Endothelial cell of hepatic sinusoid (primary cell): Measurements from ENCODE around the gene IQCK.

Source experiments
- in situ Hi-C: cut with HindIII; loops from 2 replicates; pipeline ENCODE4 v1.10.0; 2017; ENCODE audit warnings: low sequenced_read_pairs

IQCK gene

GRCh38 chr16:19874851-19875546, 156.9 kb downstream of the IQCK start:
- in situ Hi-C loops, result loop anchor here (5.0 to 25.0 kb wide), 2 partner anchors 43 to 163 kb away; partner anchors contain the start of genes IQCK and KNOP1

GRCh38 chr16:19875900-19876299, 157.8 kb downstream of the IQCK start:
- in situ Hi-C loops, result loop anchor here (25.0 kb wide), 1 partner anchor 164 kb away; the partner anchor contains the start of genes IQCK and KNOP1

- in situ Hi-C loops, result loop anchor here (25.0 kb wide), 1 partner anchor 164 kb away; the partner anchor contains the start of genes IQCK and KNOP1
These were observed 158.5 kb downstream of the IQCK start for GRCh38 chr16:19876501-19877059.

- in situ Hi-C loops, result loop anchor here (25.0 kb wide), 1 partner anchor 166 kb away; the partner anchor contains the start of genes IQCK and KNOP1
These were observed 160.7 kb downstream of the IQCK start for GRCh38 chr16:19878757-19879156.

GRCh38 chr16:19879241-19879792, 161.2 kb downstream of the IQCK start:
- in situ Hi-C loops, result loop anchor here (25.0 kb wide), 1 partner anchor 167 kb away; the partner anchor contains the start of genes IQCK and KNOP1

GRCh38 chr16:19881028-19881427, 163.0 kb downstream of the IQCK start:
- in situ Hi-C loops, result loop anchor here (25.0 kb wide), 1 partner anchor 169 kb away; the partner anchor contains the start of genes IQCK and KNOP1

- in situ Hi-C loops, result loop anchor here (25.0 kb wide), 1 partner anchor 169 kb away; the partner anchor contains the start of genes IQCK and KNOP1
These were observed 163.7 kb downstream of the IQCK start for GRCh38 chr16:19881783-19882182.

GRCh38 chr16:19882186-19882585, 164.1 kb downstream of the IQCK start:
- in situ Hi-C loops, result loop anchor here (25.0 kb wide), 1 partner anchor 170 kb away; the partner anchor contains the start of genes IQCK and KNOP1

GRCh38 chr16:19882646-19883045, 164.6 kb downstream of the IQCK start:
- in situ Hi-C loops, result loop anchor here (25.0 kb wide), 1 partner anchor 170 kb away; the partner anchor contains the start of genes IQCK and KNOP1

- in situ Hi-C loops, result loop anchor here (25.0 kb wide), 1 partner anchor 171 kb away; the partner anchor contains the start of genes IQCK and KNOP1
These were observed 165.4 kb downstream of the IQCK start for GRCh38 chr16:19883296-19883965.

GRCh38 chr16:19883966-19884485, 166.0 kb downstream of the IQCK start:
- in situ Hi-C loops, result loop anchor here (25.0 kb wide), 1 partner anchor 172 kb away; the partner anchor contains the start of genes IQCK and KNOP1

GRCh38 chr16:19884611-19885450, 166.8 kb downstream of the IQCK start, which contains the start of gene GPRC5B:
Gene GPRC5B (minus strand): TSS chr16:19884848. CDS start chr16:19872845, 12,003 bp downstream.
- in situ Hi-C loops, result loop anchor here (5.0 to 25.0 kb wide), 2 partner anchors 173 to 283 kb away; partner anchors contain the start of genes IQCK and KNOP1

- in situ Hi-C loops, result loop anchor here (5.0 to 25.0 kb wide), 2 partner anchors 173 to 283 kb away; partner anchors contain the start of genes IQCK and KNOP1
These were observed 167.5 kb downstream of the IQCK start for GRCh38 chr16:19885451-19886072.

- in situ Hi-C loops, result loop anchor here (5.0 to 25.0 kb wide), 2 partner anchors 174 to 284 kb away; partner anchors contain the start of genes IQCK and KNOP1
These were observed 168.2 kb downstream of the IQCK start for GRCh38 chr16:19886073-19886941.

- in situ Hi-C loops, result loop anchor here (5.0 to 25.0 kb wide), 2 partner anchors 177 to 287 kb away; partner anchors contain the start of genes IQCK and KNOP1
These were observed 170.8 kb downstream of the IQCK start for GRCh38 chr16:19888834-19889233.

- in situ Hi-C loops, result loop anchor here (25.0 kb wide), 1 partner anchor 179 kb away; the partner anchor contains the start of genes IQCK and KNOP1
These were observed 172.8 kb downstream of the IQCK start for GRCh38 chr16:19890901-19891300.

GRCh38 chr16:19892902-19893301, 174.8 kb downstream of the IQCK start:
- in situ Hi-C loops, result loop anchor here (25.0 kb wide), 1 partner anchor 181 kb away; the partner anchor contains the start of genes IQCK and KNOP1
